K562 (cell line): ENCODE results near the gene SBF1. TPM values are rescaled to one million over a fixed set of nuclear protein-coding genes. Genes with fewer than 3 reads are reported as not detected.

Source experiments
- ATAC-seq: fragments of 200-7000 bp; cut with Tn5 transposase; 3 replicates; pipeline ENCODE4 v1.9.1; 2020; ENCODE audit warnings: moderate library complexity
- BruUV-seq: library from RNA; stranded (reverse); fragments of 400-500 nt; replicated peaks from 2 replicates; lab custom pipeline; 2021; lab: Mats Ljungman, UMichigan
- CTCF ChIA-PET: fragments of 300-600 bp; formaldehyde crosslinking; extraction: SDS; loops from one replicate; lab custom pipeline; 2021; ENCODE audit warnings: low intra/inter-chr PET ratio; lab: Yijun Ruan, JAX
- POLR2A ChIA-PET: fragments of 300-600, 350-650 bp; sonication (Branson Sonifier 250); formaldehyde crosslinking; extraction: SDS; loops from one replicate; lab custom pipeline; 2021; ENCODE audit warnings: antibody characterized with exemption, inconsistent platforms; lab: Yijun Ruan, JAX
- DNase-seq, 4 experiments: peaks; one replicate each; pipeline versions ENCODE4 v3.0.0 to v3.0.0-alpha.2; 2011 to 2018; ENCODE audit warnings: low spot score in 3 of 4, mixed read lengths in 3 of 4; ENCODE audit errors: extremely low read depth in 1 of 4
- FAIRE-seq: peaks from 2 replicates; lab custom pipeline; 2011; peaks lifted over from hg19 to GRCh38; lab: Jason Lieb, UNC
- H2AFZ ChIP-seq: 2 replicates; pipeline ENCODE4 v1.6.0; 2011; ENCODE audit warnings: low read depth, low read length, control low read depth, inconsistent platforms
- H3K27ac ChIP-seq: fragments of 200-600 bp; 3 replicates; pipeline ENCODE4 v1.8.0; 2011; ENCODE audit warnings: low read depth, mild to moderate bottlenecking, control low read depth, inconsistent platforms, low read length, moderate library complexity, mixed read lengths; ENCODE audit errors: extremely low read depth
- H3K27me3 ChIP-seq, 2 experiments: fragments of 300-600 bp in 1 of 2; 2 replicates in 1 of 2; 3 replicates in 1 of 2; pipeline versions ENCODE4 v1.6.0 to v1.8.0; 2011; ENCODE audit warnings: inconsistent platforms in 2 of 2, low read length in 2 of 2, mild to moderate bottlenecking in 1 of 2, mixed read lengths in 1 of 2, moderate library complexity in 1 of 2; ENCODE audit not compliant: control insufficient read depth in 2 of 2, insufficient read depth in 2 of 2
- H3K36me3 ChIP-seq: fragments of 300-600 bp; 3 replicates; pipeline ENCODE4 v1.8.0; 2011; ENCODE audit warnings: mild to moderate bottlenecking, low read length, inconsistent platforms; ENCODE audit not compliant: control insufficient read depth, insufficient read depth
- H3K4me1 ChIP-seq, 2 experiments: fragments of 200-600 bp in 1 of 2; replicated peaks in 1 of 2; 2 replicates in 1 of 2; 3 replicates in 1 of 2; pipeline versions ENCODE4 v1.5.1 to v1.8.0; 2011; ENCODE audit warnings: inconsistent platforms in 2 of 2, low read length in 2 of 2, mild to moderate bottlenecking in 1 of 2, mixed read lengths in 1 of 2, moderate library complexity in 1 of 2; ENCODE audit not compliant: control insufficient read depth in 2 of 2, insufficient read depth in 2 of 2
- H3K4me2 ChIP-seq: 2 replicates; pipeline ENCODE4 v1.6.1; 2011; ENCODE audit warnings: low read length, control low read depth, inconsistent platforms, mixed read lengths; ENCODE audit not compliant: insufficient read depth
- H3K4me3 ChIP-seq: fragments of 200-600 bp; sonication (generic), shearing (Covaris generic); 2 replicates; pipeline ENCODE4 v1.5.1; 2016; ENCODE audit warnings: control low read depth, inconsistent platforms
- H3K79me2 ChIP-seq: fragments of 200-600 bp; 3 replicates; pipeline ENCODE4 v1.8.0; 2011; ENCODE audit warnings: low read length, inconsistent platforms; ENCODE audit not compliant: control insufficient read depth, insufficient read depth
- H3K9ac ChIP-seq, 2 experiments: 2 replicates each; pipeline versions ENCODE4 v1.6.0 to v1.6.1; 2011; ENCODE audit warnings: low read depth in 2 of 2, low read length in 2 of 2, control low read depth in 1 of 2, inconsistent platforms in 1 of 2, mild to moderate bottlenecking in 1 of 2, mixed read lengths in 1 of 2; ENCODE audit not compliant: insufficient read depth in 1 of 2
- H3K9me1 ChIP-seq: one replicate; pipeline ENCODE4 v1.6.0; 2011; ENCODE audit warnings: inconsistent platforms, mild to moderate bottlenecking, low read length, moderate library complexity; ENCODE audit not compliant: control insufficient read depth, insufficient read depth
- H3K9me3 ChIP-seq: replicated peaks from 2 replicates; pipeline ENCODE4 v1.5.1; 2011; ENCODE audit warnings: low read depth, low read length, inconsistent platforms; ENCODE audit not compliant: control insufficient read depth, insufficient read depth
- H4K20me1 ChIP-seq: replicated peaks from 2 replicates; pipeline ENCODE4 v1.6.1; 2011; ENCODE audit warnings: low read length, inconsistent platforms, mixed read lengths; ENCODE audit not compliant: control insufficient read depth, insufficient read depth
- BDP1 ChIP-seq: IDR thresholded peaks from 3 replicates; pipeline ENCODE4 v1.6.1; 2011; ENCODE audit not compliant: insufficient read length, insufficient read depth
- CBFA2T2 ChIP-seq: fragments of 450-650 bp; conservative IDR thresholded peaks from 2 replicates; pipeline ENCODE4 v1.6.1; 2017; ENCODE audit warnings: mild to moderate bottlenecking
- MTA2 ChIP-seq: fragments of 450-650 bp; IDR thresholded peaks from 2 replicates; pipeline ENCODE4 v1.6.1; 2016; ENCODE audit warnings: low read depth
- POLR2H ChIP-seq: IDR thresholded peaks from 2 replicates; pipeline ENCODE4 v1.6.1; 2016; ENCODE audit warnings: missing genetic modification characterization, low read depth, mild to moderate bottlenecking, control low read depth, missing compliant biosample characterization, moderate library complexity
- SREBF2 ChIP-seq: sonication (generic); formaldehyde crosslinking; IDR thresholded peaks from 2 replicates; pipeline ENCODE4 v1.4.0; 2020; ENCODE audit warnings: mild to moderate bottlenecking, missing genetic modification reagents
- TEAD4 ChIP-seq, 2 experiments: sonication (generic) in 1 of 2; formaldehyde crosslinking in 1 of 2; IDR thresholded peaks; 2 replicates each; pipeline versions ENCODE4 v1.6.1 to v1.8.0; 2012 to 2022; ENCODE audit warnings: borderline replicate concordance in 1 of 2, inconsistent platforms in 1 of 2, low read length in 1 of 2, mild to moderate bottlenecking in 1 of 2, missing genetic modification reagents in 1 of 2
- ZBTB8A ChIP-seq: fragments of 450-650 bp; IDR thresholded peaks from 2 replicates; pipeline ENCODE4 v1.6.1; 2018; ENCODE audit warnings: mild to moderate bottlenecking, moderate library complexity; ENCODE audit not compliant: partially characterized antibody
- ZNF707 ChIP-seq: fragments of 250-450 bp; sonication (Bioruptor Pico); conservative IDR thresholded peaks from 2 replicates; pipeline ENCODE4 v1.8.0; 2022; ENCODE audit warnings: inconsistent platforms, mild to moderate bottlenecking, moderate library complexity
- WGBS: fragments of 100-300 bp; shearing (Covaris generic); methylation state at CpG from one replicate; pipeline ENCODE4 v1.1.6; 2016; ENCODE audit warnings: low coverage, mixed read lengths; ENCODE audit not compliant: insufficient coverage; ENCODE audit errors: missing lambda C conversion rate; 5-methylcytosine and 5-hydroxymethylcytosine counted together
- in situ Hi-C: fragments of 300-500 bp; cut with MboI; formaldehyde crosslinking; loops from 4 replicates; pipeline ENCODE4 v1.15.0; 2018; ENCODE audit warnings: inconsistent platforms, mixed read lengths
- intact Hi-C: fragments of 100-400 bp; cut with micrococcal nuclease; formaldehyde crosslinking; loops from 2 replicates; pipeline ENCODE4 v1.14.2; 2022
- polyA plus RNA-seq, 8 experiments: library from polyadenylated mRNA; depleted of rRNA in 4 of 8; stranded (reverse) in 5 of 8; unstranded in 3 of 8; fragments of >200 nt; fragmentation: Nextera tagmentation in 2 of 8; fragmentation: Illumina TruSeq in 1 of 8; extraction: Ambion mirVana in 2 of 8; extraction: Trizol in 1 of 8; gene quantifications; 2 replicates each; pipeline versions ENCODE4 v1.2.1 to v1.2.3, GENCODE V29; 2011 to 2014; ENCODE audit warnings: inconsistent platforms in 1 of 8, missing spikeins in 1 of 8
- total RNA-seq, 7 experiments: library from RNA; depleted of rRNA in 6 of 7; stranded (reverse); fragments of >200 nt in 6 of 7; fragmentation: Illumina TruSeq in 2 of 7; extraction: Trizol in 2 of 7; gene quantifications; 2 replicates each; pipeline versions ENCODE4 v1.2.1 to v1.2.3, GENCODE V29; 2011 to 2021; ENCODE audit warnings: low replicate concordance in 1 of 7
- TF ChIP-seq, protein P1 (sequence below): sonication (generic); formaldehyde crosslinking; IDR thresholded peaks from 2 replicates; pipeline ENCODE4 v1.8.0; 2022; ENCODE audit warnings: mild to moderate bottlenecking, missing genetic modification reagents
- TF ChIP-seq, protein P2 (sequence below): fragments of 250-450 bp; sonication (Bioruptor Pico); IDR thresholded peaks from 2 replicates; pipeline ENCODE4 v1.8.0; 2022; ENCODE audit warnings: inconsistent platforms
- TF ChIP-seq, protein P3 (sequence below), 3 experiments: fragments of 200-800 bp in 1 of 3; fragments of 250-450 bp in 1 of 3; fragments of 450-650 bp in 1 of 3; sonication (Bioruptor Pico) in 1 of 3; sonication (Bioruptor generic) in 1 of 3; formaldehyde crosslinking in 1 of 3; IDR thresholded peaks; 2 replicates each; pipeline versions ENCODE4 v1.6.1 to v1.8.0; 2016 to 2022; ENCODE audit warnings: mild to moderate bottlenecking in 2 of 3, missing genetic modification characterization in 2 of 3, missing compliant biosample characterization in 1 of 3, moderate library complexity in 1 of 3
- TF ChIP-seq, protein P4 (sequence below): IDR thresholded peaks from 2 replicates; pipeline ENCODE4 v1.6.1; 2011; ENCODE audit warnings: borderline replicate concordance, low read depth, mild to moderate bottlenecking, moderate library complexity, low read length; ENCODE audit not compliant: insufficient read depth, poor library complexity, severe bottlenecking

SBF1 gene
- total and polyA plus RNA-seq, 9 of the 15 experiments (the other 6 are each of a cell fraction or from before 2014, with no cell fraction given): 0.44 to 50.4 (median 11.4) TPM

DNA sequence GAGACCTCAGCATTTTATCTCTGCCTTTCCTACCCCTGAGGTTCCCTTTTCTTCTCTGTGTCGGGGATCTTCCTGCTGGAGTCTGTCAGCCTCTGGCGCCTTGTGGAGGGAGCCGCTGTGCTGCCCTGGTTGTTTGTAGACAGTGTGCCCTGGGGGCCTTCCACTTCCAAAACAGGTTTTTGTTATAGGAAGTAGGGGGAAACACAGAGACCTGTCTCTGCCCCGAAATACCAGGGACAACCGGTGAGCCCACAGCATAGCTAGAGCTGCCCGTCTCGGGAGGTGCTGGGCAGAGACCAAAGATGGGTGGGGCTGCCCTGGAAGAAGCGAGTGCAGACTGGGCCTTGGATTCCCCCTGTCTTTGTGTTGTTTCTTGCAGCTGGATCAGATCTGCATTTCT is 41.2 kb upstream of the SBF1 start:
- peaks cover 43% of the 10 kb centered on the region for H3K79me2 ChIP-seq
- no peaks in the 10 kb centered on the region for H3K9me3 ChIP-seq
- H2AFZ ChIP-seq: no peak overlapping the region
- FAIRE-seq (no peak), ATAC-seq (no peak), DNase-seq (no peak)
- peaks cover 60% of the 10 kb centered on the region; the same call in 1 of the 3 replicates for H3K36me3 ChIP-seq
- no peaks in the 10 kb centered on the region for H3K27me3 ChIP-seq
- no peak overlapping the region; a peak in 1 of 4 replicates for H3K9ac ChIP-seq
- in situ Hi-C loops: no loop called here
- intact Hi-C loops: no loop called here
- BruUV-seq: no TSS peak
- H3K4me1 ChIP-seq: peaks cover 0 to 4% of the 10 kb centered on the region in 2 experiments; a peak in 2 of 5 replicates
- H3K27ac ChIP-seq: no peak overlapping the region
- ChIA-PET POLR2A (no interaction called here), CTCF (no interaction called here)
- H3K9me1 ChIP-seq: no peaks in the 10 kb centered on the region
- WGBS: 98% methylated on average over 5 of the region's 8 CpGs
- H3K4me2 ChIP-seq: no peak overlapping the region
- no peak overlapping the region for H3K4me3 ChIP-seq
- H4K20me1 ChIP-seq: no peaks in the 10 kb centered on the region
- TF ChIP-seq ZBTB8A (no peak), SREBF2 (no peak), TEAD4 (IDR thresholded peaks at IDR 0.05; ENCODE audit: low read length) (no peak), TEAD4 (CRISPR knock-in tag; IDR thresholded peaks at IDR 0.05; ENCODE audit: borderline replicate concordance) (no peak), CBFA2T2 (no peak), ZNF707 (CRISPR knock-in tag) (no peak), MTA2 (no peak), BDP1 (no peak), POLR2H (tag) (no peak)
- TF ChIP-seq, protein P1, sequence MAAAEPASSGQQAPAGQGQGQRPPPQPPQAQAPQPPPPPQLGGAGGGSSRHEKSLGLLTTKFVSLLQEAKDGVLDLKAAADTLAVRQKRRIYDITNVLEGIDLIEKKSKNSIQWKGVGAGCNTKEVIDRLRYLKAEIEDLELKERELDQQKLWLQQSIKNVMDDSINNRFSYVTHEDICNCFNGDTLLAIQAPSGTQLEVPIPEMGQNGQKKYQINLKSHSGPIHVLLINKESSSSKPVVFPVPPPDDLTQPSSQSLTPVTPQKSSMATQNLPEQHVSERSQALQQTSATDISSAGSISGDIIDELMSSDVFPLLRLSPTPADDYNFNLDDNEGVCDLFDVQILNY (CRISPR knock-in tag): no peak
- TF ChIP-seq, protein P2, sequence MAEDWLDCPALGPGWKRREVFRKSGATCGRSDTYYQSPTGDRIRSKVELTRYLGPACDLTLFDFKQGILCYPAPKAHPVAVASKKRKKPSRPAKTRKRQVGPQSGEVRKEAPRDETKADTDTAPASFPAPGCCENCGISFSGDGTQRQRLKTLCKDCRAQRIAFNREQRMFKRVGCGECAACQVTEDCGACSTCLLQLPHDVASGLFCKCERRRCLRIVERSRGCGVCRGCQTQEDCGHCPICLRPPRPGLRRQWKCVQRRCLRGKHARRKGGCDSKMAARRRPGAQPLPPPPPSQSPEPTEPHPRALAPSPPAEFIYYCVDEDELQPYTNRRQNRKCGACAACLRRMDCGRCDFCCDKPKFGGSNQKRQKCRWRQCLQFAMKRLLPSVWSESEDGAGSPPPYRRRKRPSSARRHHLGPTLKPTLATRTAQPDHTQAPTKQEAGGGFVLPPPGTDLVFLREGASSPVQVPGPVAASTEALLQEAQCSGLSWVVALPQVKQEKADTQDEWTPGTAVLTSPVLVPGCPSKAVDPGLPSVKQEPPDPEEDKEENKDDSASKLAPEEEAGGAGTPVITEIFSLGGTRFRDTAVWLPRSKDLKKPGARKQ (CRISPR knock-in tag): no peak
- TF ChIP-seq, protein P3, sequence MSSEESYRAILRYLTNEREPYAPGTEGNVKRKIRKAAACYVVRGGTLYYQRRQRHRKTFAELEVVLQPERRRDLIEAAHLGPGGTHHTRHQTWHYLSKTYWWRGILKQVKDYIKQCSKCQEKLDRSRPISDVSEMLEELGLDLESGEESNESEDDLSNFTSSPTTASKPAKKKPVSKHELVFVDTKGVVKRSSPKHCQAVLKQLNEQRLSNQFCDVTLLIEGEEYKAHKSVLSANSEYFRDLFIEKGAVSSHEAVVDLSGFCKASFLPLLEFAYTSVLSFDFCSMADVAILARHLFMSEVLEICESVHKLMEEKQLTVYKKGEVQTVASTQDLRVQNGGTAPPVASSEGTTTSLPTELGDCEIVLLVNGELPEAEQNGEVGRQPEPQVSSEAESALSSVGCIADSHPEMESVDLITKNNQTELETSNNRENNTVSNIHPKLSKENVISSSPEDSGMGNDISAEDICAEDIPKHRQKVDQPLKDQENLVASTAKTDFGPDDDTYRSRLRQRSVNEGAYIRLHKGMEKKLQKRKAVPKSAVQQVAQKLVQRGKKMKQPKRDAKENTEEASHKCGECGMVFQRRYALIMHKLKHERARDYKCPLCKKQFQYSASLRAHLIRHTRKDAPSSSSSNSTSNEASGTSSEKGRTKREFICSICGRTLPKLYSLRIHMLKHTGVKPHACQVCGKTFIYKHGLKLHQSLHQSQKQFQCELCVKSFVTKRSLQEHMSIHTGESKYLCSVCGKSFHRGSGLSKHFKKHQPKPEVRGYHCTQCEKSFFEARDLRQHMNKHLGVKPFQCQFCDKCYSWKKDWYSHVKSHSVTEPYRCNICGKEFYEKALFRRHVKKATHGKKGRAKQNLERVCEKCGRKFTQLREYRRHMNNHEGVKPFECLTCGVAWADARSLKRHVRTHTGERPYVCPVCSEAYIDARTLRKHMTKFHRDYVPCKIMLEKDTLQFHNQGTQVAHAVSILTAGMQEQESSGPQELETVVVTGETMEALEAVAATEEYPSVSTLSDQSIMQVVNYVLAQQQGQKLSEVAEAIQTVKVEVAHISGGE (CRISPR knock-in tag; IDR thresholded peaks at IDR 0.05): no peak
- TF ChIP-seq, protein P4, sequence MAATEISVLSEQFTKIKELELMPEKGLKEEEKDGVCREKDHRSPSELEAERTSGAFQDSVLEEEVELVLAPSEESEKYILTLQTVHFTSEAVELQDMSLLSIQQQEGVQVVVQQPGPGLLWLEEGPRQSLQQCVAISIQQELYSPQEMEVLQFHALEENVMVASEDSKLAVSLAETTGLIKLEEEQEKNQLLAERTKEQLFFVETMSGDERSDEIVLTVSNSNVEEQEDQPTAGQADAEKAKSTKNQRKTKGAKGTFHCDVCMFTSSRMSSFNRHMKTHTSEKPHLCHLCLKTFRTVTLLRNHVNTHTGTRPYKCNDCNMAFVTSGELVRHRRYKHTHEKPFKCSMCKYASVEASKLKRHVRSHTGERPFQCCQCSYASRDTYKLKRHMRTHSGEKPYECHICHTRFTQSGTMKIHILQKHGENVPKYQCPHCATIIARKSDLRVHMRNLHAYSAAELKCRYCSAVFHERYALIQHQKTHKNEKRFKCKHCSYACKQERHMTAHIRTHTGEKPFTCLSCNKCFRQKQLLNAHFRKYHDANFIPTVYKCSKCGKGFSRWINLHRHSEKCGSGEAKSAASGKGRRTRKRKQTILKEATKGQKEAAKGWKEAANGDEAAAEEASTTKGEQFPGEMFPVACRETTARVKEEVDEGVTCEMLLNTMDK: no peak
